HG03469 (cell line): ENCODE results near the gene ZNF584.
"Not testable (repeated sequence)": the region's sequence is repeated elsewhere in the genome, so short reads cannot be mapped to it uniquely, and the experiment has no call there.

ENCODE experiments used
- ATAC-seq: cut with Tn5 transposase; IDR thresholded peaks from one replicate; pipeline ENCODE4 v1.9.1; 2021; ENCODE audit warnings: mild to moderate bottlenecking, moderate library complexity, moderate number of reproducible peaks; ENCODE audit not compliant: unreplicated experiment

ZNF584 gene

GRCh38 chr19:58403920-58404478 lies 4.5 kb upstream of the ZNF584 start:
- not testable (repeated sequence) for ATAC-seq

- no peak for ATAC-seq
Measured at GRCh38 chr19:58406818-58407657, 1.4 kb upstream of the ZNF584 start.

- ATAC-seq = peak; percentile 3
Measured at GRCh38 chr19:58407658-58408151, 744 bp upstream of the ZNF584 start.

- ATAC-seq = peak; percentile 16
Measured at GRCh38 chr19:58409010-58409790, 751 bp downstream of the ZNF584 start.

- ATAC-seq = no peak
Measured at GRCh38 chr19:58416604-58417003, 8.2 kb downstream of the ZNF584 start.

- no peak for ATAC-seq
Measured at GRCh38 chr19:58417071-58417470, 8.6 kb downstream of the ZNF584 start.

GRCh38 chr19:58428617-58429016 lies 20.2 kb downstream of the ZNF584 start:
- no peak for ATAC-seq

GRCh38 chr19:58429745-58430144 lies 21.3 kb downstream of the ZNF584 start:
- ATAC-seq = no peak

- ATAC-seq = no peak
Measured at GRCh38 chr19:58434217-58434616, 25.8 kb downstream of the ZNF584 start.

GRCh38 chr19:58439576-58440554 lies 31.4 kb downstream of the ZNF584 start, which contains the start of gene ZNF132:
ZNF132 (minus strand) TSS chr19:58440153; CDS start chr19:58439821, 332 bp downstream.
- ATAC-seq = peak; percentile 89

GRCh38 chr19:58440556-58440955 lies 32.1 kb downstream of the ZNF584 start:
- ATAC-seq = no peak

- not testable (repeated sequence) for ATAC-seq
Measured at GRCh38 chr19:58442986-58443385, 34.5 kb downstream of the ZNF584 start.

GRCh38 chr19:58448860-58449259 lies 40.4 kb downstream of the ZNF584 start:
- not testable (repeated sequence) for ATAC-seq

- not testable (repeated sequence) for ATAC-seq
Measured at GRCh38 chr19:58449980-58450379, 41.5 kb downstream of the ZNF584 start.

GRCh38 chr19:58450856-58451357 lies 42.5 kb downstream of the ZNF584 start:
- ATAC-seq = no peak

- peak; percentile 82 for ATAC-seq
Measured at GRCh38 chr19:58451358-58452101, 43.1 kb downstream of the ZNF584 start, which contains the start of gene ZNF324B. ZNF324B (plus strand) TSS chr19:58451622; CDS start chr19:58453702, 2,080 bp downstream.

- ATAC-seq = no peak
Measured at GRCh38 chr19:58453743-58454142, 45.3 kb downstream of the ZNF584 start.

GRCh38 chr19:58455306-58455705 lies 46.9 kb downstream of the ZNF584 start:
- ATAC-seq = no peak

GRCh38 chr19:58456111-58456510 lies 47.7 kb downstream of the ZNF584 start:
- ATAC-seq = no peak
